T-helper 2 cell treated with Interferon-gamma antibody and Interleukin-4, amounts not matched to agents 100 ng/mL and 5 ng/mL, for 36 hours (primary cell): ENCODE results near the gene USP43. TPM values are rescaled to one million over a fixed set of nuclear protein-coding genes. Genes with fewer than 3 reads are reported as not detected.
"Not testable (repeated sequence)": the region's sequence is repeated elsewhere in the genome, so short reads cannot be mapped to it uniquely, and the experiment has no call there.

Source experiments
- intact Hi-C: fragments of 100-400 bp; cut with micrococcal nuclease; formaldehyde crosslinking; loops from one replicate; pipeline ENCODE4 v1.15.1; 2023
- total RNA-seq: library from RNA; stranded (reverse); gene quantifications from 2 replicates; pipeline ENCODE4 v1.2.3, GENCODE V29; 2022

The USP43 gene, protein sequence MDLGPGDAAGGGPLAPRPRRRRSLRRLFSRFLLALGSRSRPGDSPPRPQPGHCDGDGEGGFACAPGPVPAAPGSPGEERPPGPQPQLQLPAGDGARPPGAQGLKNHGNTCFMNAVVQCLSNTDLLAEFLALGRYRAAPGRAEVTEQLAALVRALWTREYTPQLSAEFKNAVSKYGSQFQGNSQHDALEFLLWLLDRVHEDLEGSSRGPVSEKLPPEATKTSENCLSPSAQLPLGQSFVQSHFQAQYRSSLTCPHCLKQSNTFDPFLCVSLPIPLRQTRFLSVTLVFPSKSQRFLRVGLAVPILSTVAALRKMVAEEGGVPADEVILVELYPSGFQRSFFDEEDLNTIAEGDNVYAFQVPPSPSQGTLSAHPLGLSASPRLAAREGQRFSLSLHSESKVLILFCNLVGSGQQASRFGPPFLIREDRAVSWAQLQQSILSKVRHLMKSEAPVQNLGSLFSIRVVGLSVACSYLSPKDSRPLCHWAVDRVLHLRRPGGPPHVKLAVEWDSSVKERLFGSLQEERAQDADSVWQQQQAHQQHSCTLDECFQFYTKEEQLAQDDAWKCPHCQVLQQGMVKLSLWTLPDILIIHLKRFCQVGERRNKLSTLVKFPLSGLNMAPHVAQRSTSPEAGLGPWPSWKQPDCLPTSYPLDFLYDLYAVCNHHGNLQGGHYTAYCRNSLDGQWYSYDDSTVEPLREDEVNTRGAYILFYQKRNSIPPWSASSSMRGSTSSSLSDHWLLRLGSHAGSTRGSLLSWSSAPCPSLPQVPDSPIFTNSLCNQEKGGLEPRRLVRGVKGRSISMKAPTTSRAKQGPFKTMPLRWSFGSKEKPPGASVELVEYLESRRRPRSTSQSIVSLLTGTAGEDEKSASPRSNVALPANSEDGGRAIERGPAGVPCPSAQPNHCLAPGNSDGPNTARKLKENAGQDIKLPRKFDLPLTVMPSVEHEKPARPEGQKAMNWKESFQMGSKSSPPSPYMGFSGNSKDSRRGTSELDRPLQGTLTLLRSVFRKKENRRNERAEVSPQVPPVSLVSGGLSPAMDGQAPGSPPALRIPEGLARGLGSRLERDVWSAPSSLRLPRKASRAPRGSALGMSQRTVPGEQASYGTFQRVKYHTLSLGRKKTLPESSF
- total RNA-seq, result 0.14 TPM in 1 of 2 replicates, not detected in the other

GRCh38 chr17:9644910-9645751 lies at the start of gene USP43:
Gene USP43, plus strand, starts transcription at chr17:9645517. Its CDS starts 116 bp downstream, at chr17:9645633.
- intact Hi-C loops, result no loop called here

DNA sequence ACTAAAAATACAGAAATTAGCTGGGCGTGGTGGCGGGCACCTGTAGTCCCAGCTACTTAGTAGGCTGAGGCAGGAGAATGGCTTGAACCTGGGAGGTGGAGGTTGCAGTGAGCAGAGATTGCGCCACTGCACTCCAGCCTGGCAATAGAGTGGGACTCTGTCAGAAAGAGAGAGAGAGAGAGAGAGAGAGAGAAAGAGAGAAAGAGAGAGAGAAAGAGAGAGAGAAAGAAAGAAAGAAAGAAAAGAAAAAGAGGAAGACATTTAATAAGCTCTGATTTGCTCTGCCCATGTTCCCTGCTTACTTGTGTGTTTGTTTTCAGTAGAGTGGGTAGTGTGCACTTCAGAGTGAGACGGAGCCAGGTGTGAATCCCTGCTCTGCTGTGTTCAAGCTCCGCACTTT lies 47.7 kb upstream of the USP43 start:
- intact Hi-C loops, result not testable (repeated sequence)

DNA sequence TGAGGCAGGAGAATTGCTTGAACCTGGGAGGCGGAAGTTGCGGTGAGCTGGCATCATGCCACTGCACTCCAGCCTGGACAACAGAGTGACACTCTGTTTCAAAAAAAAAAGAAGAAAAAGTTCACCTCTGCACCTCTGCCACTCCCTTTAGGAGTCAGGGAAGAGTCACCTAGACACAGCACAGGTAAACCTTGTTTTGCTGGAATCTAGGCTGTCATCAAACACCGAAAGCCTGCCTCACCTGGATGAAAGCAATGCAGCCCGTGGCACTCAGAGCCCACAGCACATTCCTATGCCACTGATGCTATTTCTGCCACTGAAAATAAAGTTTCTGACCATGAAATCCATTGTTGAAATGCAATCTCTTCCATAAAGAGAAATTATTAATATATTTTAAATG lies 46.7 kb upstream of the USP43 start:
- intact Hi-C loops, result no loop called here

DNA sequence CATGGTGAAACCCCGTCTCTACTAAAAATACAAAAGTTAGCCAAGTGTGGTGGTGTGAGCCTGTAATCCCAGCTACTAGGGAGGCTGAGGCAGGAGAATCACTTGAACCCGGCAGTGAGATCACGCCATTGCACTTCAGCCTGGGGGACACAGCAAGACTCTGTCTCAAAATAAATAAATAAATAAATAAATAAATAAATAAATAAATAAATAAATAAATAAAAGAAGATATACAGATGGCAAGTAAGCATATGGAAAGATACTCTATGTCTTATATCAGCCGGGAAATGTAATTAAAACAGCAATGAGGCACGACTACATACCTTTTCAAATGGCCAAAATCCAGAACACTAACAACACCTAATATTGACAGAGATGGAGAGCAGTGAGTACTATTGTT lies 40.7 kb upstream of the USP43 start:
- intact Hi-C loops, result not testable (repeated sequence)

- intact Hi-C loops, result no loop called here
These were observed 38.9 kb upstream of the USP43 start for GRCh38 chr17:9606453-9606852.

DNA sequence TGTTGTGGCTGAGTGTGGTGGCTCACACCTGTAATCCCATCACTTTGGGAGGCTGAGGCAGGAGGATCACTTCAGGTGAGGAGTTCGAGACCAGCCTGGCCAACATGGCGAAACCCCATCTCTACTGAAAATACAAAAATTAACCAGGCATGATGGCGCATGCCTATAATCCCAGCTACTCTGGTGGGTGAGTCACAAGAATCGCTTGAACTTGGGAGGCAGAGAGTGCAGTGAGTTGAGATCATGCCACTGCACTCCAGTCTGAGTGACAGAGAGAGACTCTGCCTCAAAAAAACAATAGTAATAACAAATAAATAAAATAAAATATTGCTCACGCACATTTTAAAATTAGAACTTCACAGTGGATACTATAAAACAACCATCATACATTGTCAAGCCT lies 38.3 kb upstream of the USP43 start:
- intact Hi-C loops, result not testable (repeated sequence)

DNA sequence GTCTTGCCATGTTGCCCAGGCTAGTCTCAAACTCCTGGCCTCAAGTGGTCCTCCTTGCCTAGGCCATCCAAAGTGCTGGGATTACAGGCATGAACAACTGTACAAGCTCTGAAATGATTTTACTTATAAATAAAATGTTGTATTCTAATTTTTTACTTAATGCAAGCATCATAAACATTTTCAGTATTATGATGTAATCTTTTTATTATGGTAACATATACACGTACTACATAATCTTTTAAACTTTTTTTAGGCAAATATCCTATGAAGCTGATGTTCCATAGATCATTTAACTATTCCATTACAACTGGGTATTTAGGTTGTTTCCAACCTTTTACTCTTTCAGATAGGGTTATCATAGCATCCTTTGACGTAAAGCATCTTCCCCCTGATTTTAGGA lies 33.8 kb upstream of the USP43 start:
- intact Hi-C loops, result no loop called here

DNA sequence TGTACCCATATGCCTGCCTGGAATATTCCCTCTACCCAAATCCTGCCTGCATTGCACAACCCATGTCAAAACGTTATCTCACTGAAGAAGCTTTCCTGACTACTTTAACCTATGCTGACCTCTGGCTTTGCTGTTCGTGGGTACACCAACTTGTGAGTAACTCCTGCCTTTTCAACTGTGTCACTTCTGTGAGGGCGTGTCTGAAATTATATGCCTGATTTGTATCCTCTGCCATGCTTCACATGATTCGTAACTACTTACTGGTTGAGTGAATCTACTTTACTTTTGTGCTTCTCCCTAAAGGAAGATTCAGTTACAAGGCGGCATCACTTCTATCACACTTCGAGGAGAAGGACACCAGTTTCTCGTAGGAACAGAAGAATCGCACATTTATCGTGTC lies 33.3 kb upstream of the USP43 start:
- intact Hi-C loops, result no loop called here

GRCh38 chr17:9615486-9615885 lies 29.8 kb upstream of the USP43 start:
- intact Hi-C loops, result no loop called here

- intact Hi-C loops, result no loop called here
These were observed 22.4 kb upstream of the USP43 start for GRCh38 chr17:9622961-9623360.

- intact Hi-C loops, result no loop called here
These were observed 16.8 kb upstream of the USP43 start for GRCh38 chr17:9628509-9628908.

DNA sequence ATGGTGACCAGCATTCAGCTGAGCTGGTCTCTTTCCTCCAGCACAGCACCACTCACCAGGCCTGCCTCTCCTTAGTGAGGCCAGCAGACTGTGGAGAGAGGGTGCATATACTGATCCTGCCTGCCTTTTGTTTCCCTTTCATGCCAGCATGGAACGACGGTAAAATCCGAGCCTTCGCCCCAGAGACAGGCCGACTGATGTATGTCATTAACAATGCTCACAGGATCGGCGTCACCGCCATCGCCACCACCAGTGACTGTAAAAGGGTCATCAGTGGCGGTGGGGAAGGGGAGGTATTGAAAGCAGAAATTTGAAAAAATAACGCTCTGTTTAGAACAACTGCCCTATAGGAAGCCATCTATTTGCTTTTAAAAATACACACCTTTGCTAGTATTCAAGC lies 12.6 kb upstream of the USP43 start:
- intact Hi-C loops, result no loop called here

DNA sequence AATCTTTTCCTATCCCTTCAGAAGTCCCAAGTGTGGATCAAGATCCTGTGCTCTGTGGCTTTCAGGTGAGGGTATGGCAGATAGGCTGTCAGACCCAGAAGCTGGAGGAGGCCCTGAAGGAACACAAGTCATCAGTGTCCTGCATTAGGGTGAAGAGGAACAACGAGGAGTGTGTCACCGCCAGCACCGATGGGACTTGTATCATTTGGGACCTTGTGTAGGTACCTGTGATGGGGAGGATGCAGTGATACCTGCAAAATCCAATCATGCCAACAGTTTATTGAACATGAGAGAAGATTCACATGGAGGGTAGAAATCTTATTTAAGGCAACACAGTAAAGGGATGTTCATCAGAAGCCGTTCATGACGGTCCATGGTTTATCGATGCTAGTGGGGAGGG lies 10.0 kb upstream of the USP43 start:
- intact Hi-C loops, result no loop called here

DNA sequence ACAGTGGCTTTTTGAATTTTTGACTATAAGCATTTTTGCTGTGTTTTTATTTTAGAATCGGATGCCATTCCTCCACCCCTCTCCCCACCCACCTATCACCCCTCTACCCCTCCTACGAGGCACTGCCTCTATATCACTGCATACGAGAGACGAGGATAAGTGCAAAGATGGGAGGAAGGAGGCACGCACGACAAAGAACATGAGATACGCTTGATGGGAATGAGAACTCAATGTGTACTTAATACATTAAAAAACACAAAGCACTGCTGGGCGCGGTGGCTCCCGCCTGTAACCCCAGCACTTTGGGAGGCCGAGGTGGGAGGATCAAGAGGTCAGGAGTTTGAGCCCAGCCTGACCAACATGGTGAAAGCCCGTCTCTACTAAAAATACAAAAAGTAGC lies 8.8 kb upstream of the USP43 start:
- intact Hi-C loops, result no loop called here

DNA sequence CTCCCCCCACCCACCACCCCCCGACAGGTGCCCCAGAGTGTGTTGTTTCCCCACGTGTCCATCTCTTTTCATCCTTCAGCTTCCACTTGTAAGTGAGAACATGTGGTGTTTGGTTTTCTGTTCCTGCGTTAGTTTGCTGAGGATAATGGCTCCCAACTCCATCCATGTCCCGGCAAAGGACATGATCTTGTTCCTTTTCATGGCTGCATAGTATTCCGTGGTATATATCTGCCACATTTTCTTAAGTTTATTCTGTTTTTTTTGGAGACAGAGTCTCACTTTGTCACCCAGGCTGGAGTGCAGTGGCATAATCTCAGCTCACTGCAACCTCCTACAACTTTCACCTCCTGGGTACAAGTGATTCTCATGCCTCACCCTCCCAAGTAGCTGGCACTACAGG lies 4.9 kb upstream of the USP43 start:
- intact Hi-C loops, result not testable (repeated sequence)

DNA sequence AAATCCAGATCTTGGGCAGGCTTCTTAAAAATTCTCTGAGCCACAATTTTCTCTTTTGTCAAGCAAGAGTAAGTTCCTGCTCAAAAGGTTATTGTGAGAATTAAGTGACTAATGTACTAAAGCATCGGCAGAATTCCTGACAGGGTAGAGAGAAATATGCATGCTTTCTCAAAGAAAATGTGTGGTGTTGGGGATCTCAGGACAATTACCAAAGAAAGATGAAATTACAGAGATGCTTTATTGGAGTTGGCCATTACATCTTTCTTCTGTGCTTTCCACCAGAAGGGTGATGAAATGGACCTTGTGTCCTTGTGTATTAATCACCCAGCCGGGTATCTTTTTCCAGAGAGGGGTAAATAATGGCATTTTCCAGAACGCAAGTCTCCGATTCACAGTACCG lies 1.7 kb upstream of the USP43 start:
- intact Hi-C loops, result no loop called here

DNA sequence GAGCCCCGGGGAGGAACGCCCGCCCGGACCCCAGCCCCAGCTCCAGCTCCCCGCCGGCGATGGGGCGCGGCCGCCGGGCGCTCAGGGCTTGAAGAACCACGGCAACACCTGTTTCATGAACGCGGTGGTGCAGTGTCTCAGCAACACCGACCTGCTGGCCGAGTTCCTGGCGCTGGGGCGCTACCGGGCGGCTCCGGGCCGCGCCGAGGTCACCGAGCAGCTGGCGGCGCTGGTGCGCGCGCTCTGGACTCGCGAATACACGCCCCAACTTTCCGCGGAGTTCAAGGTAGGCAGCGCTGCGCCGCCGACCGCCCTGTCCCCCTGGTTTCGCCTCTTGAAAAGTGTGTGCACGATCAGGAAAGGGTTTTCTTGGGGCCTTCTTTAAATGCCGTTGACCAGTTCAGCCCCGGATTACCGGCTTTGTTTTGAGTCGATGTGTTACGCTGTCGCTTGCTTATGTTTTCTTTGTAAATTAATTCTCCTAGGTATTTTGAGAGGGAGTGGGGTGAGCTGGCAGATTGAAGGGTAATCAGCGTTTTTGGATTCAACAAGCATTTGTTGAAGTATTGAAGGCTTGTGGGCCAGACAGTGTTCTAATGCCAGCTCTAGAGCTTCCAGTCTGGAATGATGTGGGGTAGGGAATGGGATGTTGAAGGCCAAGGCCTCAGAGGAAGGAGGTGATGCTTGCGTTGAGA lies 681 bp downstream of the USP43 start:
- intact Hi-C loops, result no loop called here

DNA sequence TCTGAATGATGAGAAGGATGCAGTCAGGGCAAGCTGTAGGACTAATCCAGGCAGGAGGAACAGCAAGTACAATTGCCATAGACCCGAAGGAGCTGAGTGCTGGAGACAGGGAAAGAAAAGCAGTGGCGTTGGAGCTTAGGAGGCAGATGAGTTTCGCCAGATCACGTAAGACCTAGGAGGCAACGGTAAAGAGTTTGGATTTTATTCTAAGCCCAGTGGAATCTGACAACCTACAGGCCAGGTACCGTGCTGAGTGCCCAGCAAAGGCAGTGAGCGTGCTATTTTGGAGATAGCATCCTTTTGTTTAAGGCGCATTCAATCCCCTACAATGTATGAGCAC lies 1.2 kb downstream of the USP43 start:
- intact Hi-C loops, result no loop called here

- intact Hi-C loops, result no loop called here
These were observed 1.7 kb downstream of the USP43 start for GRCh38 chr17:9647014-9647413.

- intact Hi-C loops, result no loop called here
These were observed 3.3 kb downstream of the USP43 start for GRCh38 chr17:9648521-9649110.
